ENCODE data around the gene HCAR3.

DNA sequence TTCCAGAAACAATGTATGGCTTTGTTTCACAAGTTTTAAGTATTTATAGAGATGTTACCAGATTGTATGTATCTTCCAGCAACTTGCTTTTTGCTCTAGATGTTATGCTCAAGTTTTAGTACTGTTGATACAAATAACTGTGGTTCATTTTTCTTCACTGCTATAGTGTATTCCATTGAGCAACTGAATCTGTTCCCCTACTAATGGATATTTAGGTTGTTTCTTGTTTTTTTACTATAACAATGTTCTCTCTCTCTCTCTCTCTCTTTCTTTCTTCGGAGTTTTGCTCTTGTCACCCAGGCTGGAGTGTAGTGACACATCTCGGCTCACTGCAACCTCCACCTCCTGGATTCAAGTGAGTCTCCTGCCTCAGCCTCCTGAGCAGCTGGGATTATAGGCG is 30.1 kb downstream of the HCAR3 start:
- no peak for TF ChIP-seq EP300 (IDR thresholded peaks at IDR 0.05)
- TF ChIP-seq, protein P1, sequence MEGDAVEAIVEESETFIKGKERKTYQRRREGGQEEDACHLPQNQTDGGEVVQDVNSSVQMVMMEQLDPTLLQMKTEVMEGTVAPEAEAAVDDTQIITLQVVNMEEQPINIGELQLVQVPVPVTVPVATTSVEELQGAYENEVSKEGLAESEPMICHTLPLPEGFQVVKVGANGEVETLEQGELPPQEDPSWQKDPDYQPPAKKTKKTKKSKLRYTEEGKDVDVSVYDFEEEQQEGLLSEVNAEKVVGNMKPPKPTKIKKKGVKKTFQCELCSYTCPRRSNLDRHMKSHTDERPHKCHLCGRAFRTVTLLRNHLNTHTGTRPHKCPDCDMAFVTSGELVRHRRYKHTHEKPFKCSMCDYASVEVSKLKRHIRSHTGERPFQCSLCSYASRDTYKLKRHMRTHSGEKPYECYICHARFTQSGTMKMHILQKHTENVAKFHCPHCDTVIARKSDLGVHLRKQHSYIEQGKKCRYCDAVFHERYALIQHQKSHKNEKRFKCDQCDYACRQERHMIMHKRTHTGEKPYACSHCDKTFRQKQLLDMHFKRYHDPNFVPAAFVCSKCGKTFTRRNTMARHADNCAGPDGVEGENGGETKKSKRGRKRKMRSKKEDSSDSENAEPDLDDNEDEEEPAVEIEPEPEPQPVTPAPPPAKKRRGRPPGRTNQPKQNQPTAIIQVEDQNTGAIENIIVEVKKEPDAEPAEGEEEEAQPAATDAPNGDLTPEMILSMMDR (IDR thresholded peaks at IDR 0.05): no peak
